K562 (cell line): ENCODE data around the gene ETFBKMT. TPM values are rescaled to one million over a fixed set of nuclear protein-coding genes. Genes with fewer than 3 reads are reported as not detected.
A peak's percentile ranks its signal among the peaks of the same experiment; 100 is the strongest.

Source experiments
- ATAC-seq: fragments of 200-7000 bp; cut with Tn5 transposase; 3 replicates; pipeline ENCODE4 v1.9.1; 2020; ENCODE audit warnings: moderate library complexity
- BruUV-seq: library from RNA; stranded (reverse); fragments of 400-500 nt; replicated peaks from 2 replicates; lab custom pipeline; 2021; lab: Mats Ljungman, UMichigan
- CTCF ChIA-PET: fragments of 300-600 bp; formaldehyde crosslinking; extraction: SDS; loops from one replicate; lab custom pipeline; 2021; ENCODE audit warnings: low intra/inter-chr PET ratio; lab: Yijun Ruan, JAX
- POLR2A ChIA-PET: fragments of 300-600, 350-650 bp; sonication (Branson Sonifier 250); formaldehyde crosslinking; extraction: SDS; loops from one replicate; lab custom pipeline; 2021; ENCODE audit warnings: antibody characterized with exemption, inconsistent platforms; lab: Yijun Ruan, JAX
- DNase-seq, 4 experiments: peaks; one replicate each; pipeline versions ENCODE4 v3.0.0 to v3.0.0-alpha.2; 2011 to 2018; ENCODE audit warnings: low spot score in 3 of 4, mixed read lengths in 3 of 4; ENCODE audit errors: extremely low read depth in 1 of 4
- FAIRE-seq: peaks from 2 replicates; lab custom pipeline; 2011; peaks lifted over from hg19 to GRCh38; lab: Jason Lieb, UNC
- H2AFZ ChIP-seq: 2 replicates; pipeline ENCODE4 v1.6.0; 2011; ENCODE audit warnings: low read depth, low read length, control low read depth, inconsistent platforms
- H3K27ac ChIP-seq: fragments of 200-600 bp; 3 replicates; pipeline ENCODE4 v1.8.0; 2011; ENCODE audit warnings: low read depth, mild to moderate bottlenecking, control low read depth, inconsistent platforms, low read length, moderate library complexity, mixed read lengths; ENCODE audit errors: extremely low read depth
- H3K27me3 ChIP-seq, 2 experiments: fragments of 300-600 bp in 1 of 2; 2 replicates in 1 of 2; 3 replicates in 1 of 2; pipeline versions ENCODE4 v1.6.0 to v1.8.0; 2011; ENCODE audit warnings: inconsistent platforms in 2 of 2, low read length in 2 of 2, mild to moderate bottlenecking in 1 of 2, mixed read lengths in 1 of 2, moderate library complexity in 1 of 2; ENCODE audit not compliant: control insufficient read depth in 2 of 2, insufficient read depth in 2 of 2
- H3K36me3 ChIP-seq: fragments of 300-600 bp; 3 replicates; pipeline ENCODE4 v1.8.0; 2011; ENCODE audit warnings: mild to moderate bottlenecking, low read length, inconsistent platforms; ENCODE audit not compliant: control insufficient read depth, insufficient read depth
- H3K4me1 ChIP-seq, 2 experiments: fragments of 200-600 bp in 1 of 2; replicated peaks in 1 of 2; 2 replicates in 1 of 2; 3 replicates in 1 of 2; pipeline versions ENCODE4 v1.5.1 to v1.8.0; 2011; ENCODE audit warnings: inconsistent platforms in 2 of 2, low read length in 2 of 2, mild to moderate bottlenecking in 1 of 2, mixed read lengths in 1 of 2, moderate library complexity in 1 of 2; ENCODE audit not compliant: control insufficient read depth in 2 of 2, insufficient read depth in 2 of 2
- H3K4me2 ChIP-seq: 2 replicates; pipeline ENCODE4 v1.6.1; 2011; ENCODE audit warnings: low read length, control low read depth, inconsistent platforms, mixed read lengths; ENCODE audit not compliant: insufficient read depth
- H3K4me3 ChIP-seq: fragments of 200-600 bp; sonication (generic), shearing (Covaris generic); 2 replicates; pipeline ENCODE4 v1.5.1; 2016; ENCODE audit warnings: control low read depth, inconsistent platforms
- H3K79me2 ChIP-seq: fragments of 200-600 bp; 3 replicates; pipeline ENCODE4 v1.8.0; 2011; ENCODE audit warnings: low read length, inconsistent platforms; ENCODE audit not compliant: control insufficient read depth, insufficient read depth
- H3K9ac ChIP-seq, 2 experiments: 2 replicates each; pipeline versions ENCODE4 v1.6.0 to v1.6.1; 2011; ENCODE audit warnings: low read depth in 2 of 2, low read length in 2 of 2, control low read depth in 1 of 2, inconsistent platforms in 1 of 2, mild to moderate bottlenecking in 1 of 2, mixed read lengths in 1 of 2; ENCODE audit not compliant: insufficient read depth in 1 of 2
- H3K9me1 ChIP-seq: one replicate; pipeline ENCODE4 v1.6.0; 2011; ENCODE audit warnings: inconsistent platforms, mild to moderate bottlenecking, low read length, moderate library complexity; ENCODE audit not compliant: control insufficient read depth, insufficient read depth
- H3K9me3 ChIP-seq: replicated peaks from 2 replicates; pipeline ENCODE4 v1.5.1; 2011; ENCODE audit warnings: low read depth, low read length, inconsistent platforms; ENCODE audit not compliant: control insufficient read depth, insufficient read depth
- H4K20me1 ChIP-seq: replicated peaks from 2 replicates; pipeline ENCODE4 v1.6.1; 2011; ENCODE audit warnings: low read length, inconsistent platforms, mixed read lengths; ENCODE audit not compliant: control insufficient read depth, insufficient read depth
- ATF1 ChIP-seq, 2 experiments: fragments of 450-650 bp in 1 of 2; IDR thresholded peaks; 2 replicates each; pipeline ENCODE4 v1.6.1; 2016; ENCODE audit warnings: missing compliant biosample characterization in 1 of 2, missing genetic modification characterization in 1 of 2
- CREB1 ChIP-seq, 2 experiments: sonication (generic) in 1 of 2; formaldehyde crosslinking in 1 of 2; IDR thresholded peaks; 2 replicates each; pipeline versions ENCODE4 v1.6.1 to v1.8.0; 2012 to 2022; ENCODE audit warnings: inconsistent platforms in 1 of 2, mild to moderate bottlenecking in 1 of 2, missing genetic modification reagents in 1 of 2, moderate library complexity in 1 of 2
- CREM ChIP-seq: IDR thresholded peaks from 2 replicates; pipeline ENCODE4 v1.6.1; 2014; ENCODE audit warnings: antibody characterized with exemption, low read depth
- EP400 ChIP-seq: fragments of 450-650 bp; IDR thresholded peaks from 2 replicates; pipeline ENCODE4 v1.6.1; 2017; ENCODE audit warnings: antibody characterized with exemption, mild to moderate bottlenecking, moderate library complexity
- FOXK2 ChIP-seq, 2 experiments: fragments of 450-650 bp; IDR thresholded peaks in 1 of 2; conservative IDR thresholded peaks in 1 of 2; 2 replicates each; pipeline ENCODE4 v1.6.1; 2016; ENCODE audit warnings: low read depth in 2 of 2, mild to moderate bottlenecking in 1 of 2
- MAFG ChIP-seq: fragments of 450-650 bp; conservative IDR thresholded peaks from 2 replicates; pipeline ENCODE4 v1.6.1; 2016; ENCODE audit warnings: missing genetic modification characterization, missing compliant biosample characterization
- MNT ChIP-seq, 2 experiments: fragments of 450-650 bp; conservative IDR thresholded peaks; 2 replicates each; pipeline ENCODE4 v1.6.1; 2017; ENCODE audit warnings: mild to moderate bottlenecking in 2 of 2, moderate library complexity in 2 of 2
- MYC ChIP-seq, 2 experiments: fragments of 250-450 bp in 1 of 2; sonication (Bioruptor Pico) in 1 of 2; IDR thresholded peaks; 2 replicates each; pipeline versions ENCODE4 v1.5.1 to v1.6.1; 2012 to 2021; ENCODE audit warnings: low read depth in 2 of 2, borderline replicate concordance in 1 of 2, improper control_type of control experiment in 1 of 2, low read length in 1 of 2, mild to moderate bottlenecking in 1 of 2, moderate library complexity in 1 of 2
- NRF1 ChIP-seq, 2 experiments: fragments of 450-650 bp; IDR thresholded peaks in 1 of 2; conservative IDR thresholded peaks in 1 of 2; 2 replicates each; pipeline ENCODE4 v1.6.1; 2014; ENCODE audit warnings: mild to moderate bottlenecking in 2 of 2
- PML ChIP-seq: IDR thresholded peaks from 2 replicates; pipeline ENCODE4 v1.6.1; 2012; ENCODE audit warnings: low read length, inconsistent platforms
- PTTG1 ChIP-seq: fragments of 450-650 bp; IDR thresholded peaks from 2 replicates; pipeline ENCODE4 v1.6.1; 2016; ENCODE audit warnings: low read depth, mild to moderate bottlenecking, missing genetic modification characterization, missing compliant biosample characterization
- SAP30 ChIP-seq: fragments of 200-600 bp; sonication (generic); IDR thresholded peaks from 2 replicates; pipeline ENCODE4 v1.6.1; 2012; ENCODE audit warnings: borderline replicate concordance, low read depth, mild to moderate bottlenecking, moderate library complexity, low read length, control low read depth, inconsistent platforms; ENCODE audit not compliant: insufficient read depth, poor library complexity, severe bottlenecking
- SFPQ ChIP-seq: fragments of 200-400 bp; formaldehyde crosslinking; IDR thresholded peaks from 2 replicates; pipeline ENCODE4 v1.6.1; 2017; ENCODE audit warnings: mild to moderate bottlenecking, low read depth, low read length, moderate library complexity
- YY1 ChIP-seq, 3 experiments: IDR thresholded peaks; 2 replicates each; pipeline ENCODE4 v1.6.1; 2011; ENCODE audit warnings: low read length in 2 of 3, mild to moderate bottlenecking in 2 of 3, moderate library complexity in 2 of 3, borderline replicate concordance in 1 of 3, control low read depth in 1 of 3, low read depth in 1 of 3; ENCODE audit not compliant: insufficient read depth in 3 of 3, insufficient replicate concordance in 2 of 3, control insufficient read depth in 1 of 3, insufficient read length in 1 of 3; ENCODE audit errors: extremely low read depth in 1 of 3
- WGBS: fragments of 100-300 bp; shearing (Covaris generic); methylation state at CpG from one replicate; pipeline ENCODE4 v1.1.6; 2016; ENCODE audit warnings: low coverage, mixed read lengths; ENCODE audit not compliant: insufficient coverage; ENCODE audit errors: missing lambda C conversion rate; 5-methylcytosine and 5-hydroxymethylcytosine counted together
- in situ Hi-C: fragments of 300-500 bp; cut with MboI; formaldehyde crosslinking; loops from 4 replicates; pipeline ENCODE4 v1.15.0; 2018; ENCODE audit warnings: inconsistent platforms, mixed read lengths
- intact Hi-C: fragments of 100-400 bp; cut with micrococcal nuclease; formaldehyde crosslinking; loops from 2 replicates; pipeline ENCODE4 v1.14.2; 2022
- polyA plus RNA-seq, 8 experiments: library from polyadenylated mRNA; depleted of rRNA in 4 of 8; stranded (reverse) in 5 of 8; unstranded in 3 of 8; fragments of >200 nt; fragmentation: Nextera tagmentation in 2 of 8; fragmentation: Illumina TruSeq in 1 of 8; extraction: Ambion mirVana in 2 of 8; extraction: Trizol in 1 of 8; gene quantifications; 2 replicates each; pipeline versions ENCODE4 v1.2.1 to v1.2.3, GENCODE V29; 2011 to 2014; ENCODE audit warnings: inconsistent platforms in 1 of 8, missing spikeins in 1 of 8
- total RNA-seq, 7 experiments: library from RNA; depleted of rRNA in 6 of 7; stranded (reverse); fragments of >200 nt in 6 of 7; fragmentation: Illumina TruSeq in 2 of 7; extraction: Trizol in 2 of 7; gene quantifications; 2 replicates each; pipeline versions ENCODE4 v1.2.1 to v1.2.3, GENCODE V29; 2011 to 2021; ENCODE audit warnings: low replicate concordance in 1 of 7

Gene ETFBKMT
- total and polyA plus RNA-seq, 9 of the 15 experiments (the other 6 are each of a cell fraction or from before 2014, with no cell fraction given) = 0.18 to 1.7 (median 0.96) TPM

- BruUV-seq = no TSS peak
- peak; percentile 69 for ATAC-seq
- ChIA-PET CTCF (interaction anchor here (1.8 kb wide), 1 partner anchor 661 kb away, joined by 9 read pairs; no protein-coding TSS in a partner anchor), POLR2A (no interaction called here)
- no peaks in the 10 kb centered on the region for H3K79me2 ChIP-seq
- intact Hi-C loops = loop anchor here (2.0 to 10.0 kb wide), 4 partner anchors 313 to 1103 kb away; partner anchors contain the start of gene YARS2
- H4K20me1 ChIP-seq = no peaks in the 10 kb centered on the region
- WGBS = 42% methylated on average over 17 of the region's 18 CpGs
- no peaks in the 10 kb centered on the region for H3K36me3 ChIP-seq
- FAIRE-seq = peak; percentile 55
- H3K4me1 ChIP-seq = peaks cover 3 to 6% of the 10 kb centered on the region in 2 experiments; a peak in 3 of 5 replicates
- H3K9me3 ChIP-seq = no peaks in the 10 kb centered on the region
- H3K27ac ChIP-seq = no peak overlapping the region; the same call in 2 of the 3 replicates
- peak overlapping the region; percentile 68 for H2AFZ ChIP-seq
- peak overlapping the region; percentile 33 for H3K4me2 ChIP-seq
- DNase-seq = peak in 1 of 4 experiments; percentile 60
- H3K9ac ChIP-seq = no peak overlapping the region
- H3K27me3 ChIP-seq = 0 out of 5 replicates have a peak, but pooled peaks cover 0 to 2% of the 10 kb centered on the region in 2 experiments
- no peaks in the 10 kb centered on the region for H3K9me1 ChIP-seq
- in situ Hi-C loops = no loop called here
- peak overlapping the region; percentile 23; the same call in 1 of the 2 replicates for H3K4me3 ChIP-seq
- TF ChIP-seq FOXK2 (conservative IDR thresholded peaks at IDR 0.05 in 1 of 2, IDR thresholded peaks at IDR 0.05 in 1 of 2; ENCODE audit: low read depth in 2 of 2) (peak in 1 of 2 experiments; percentile 36; a peak in 1 of 4 replicates), EP400 (peak; percentile 60), MAFG (tag) (no peak), YY1 (IDR thresholded peaks at IDR 0.05; ENCODE audit: borderline replicate concordance in 1 of 3, control insufficient read depth in 1 of 3, extremely low read depth in 1 of 3, insufficient read depth in 3 of 3, insufficient read length in 1 of 3, insufficient replicate concordance in 2 of 3, low read depth in 1 of 3, low read length in 2 of 3) (peak in 1 of 3 experiments; percentile 77), PTTG1 (tag) (no peak), MNT (conservative IDR thresholded peaks at IDR 0.05) (peak; percentile 47 to 67; a peak in 2 of 4 replicates), NRF1 (conservative IDR thresholded peaks at IDR 0.05 in 1 of 2, IDR thresholded peaks at IDR 0.05 in 1 of 2) (peak; percentile 62 to 67; a peak in 3 of 4 replicates), CREB1 (IDR thresholded peaks at IDR 0.05) (peak; percentile 63), CREB1 (CRISPR knock-in tag; IDR thresholded peaks at IDR 0.05) (0 out of 2 replicates have a peak, but pooled peaks have one; percentile 35), SFPQ (no peak), ATF1 (CRISPR knock-in tag; IDR thresholded peaks at IDR 0.05) (no peak), ATF1 (tag; IDR thresholded peaks at IDR 0.05) (0 out of 2 replicates have a peak, but pooled peaks have one; percentile 20), CREM (peak; percentile 71), SAP30 (no peak), PML (no peak), MYC (IDR thresholded peaks at IDR 0.05; ENCODE audit: low read depth, low read length) (peak; percentile 59; the same call in 1 of the 2 replicates), MYC (CRISPR knock-in tag; IDR thresholded peaks at IDR 0.05; ENCODE audit: borderline replicate concordance, low read depth) (no peak)
Observed at GRCh38 chr12:31651893-31652521, 7.5 kb upstream of the ETFBKMT start.
